SJSA1 (cell line): ENCODE measurements around the gene ZDHHC13. TPM values are rescaled to one million over a fixed set of nuclear protein-coding genes. Genes with fewer than 3 reads are reported as not detected.

Experiments used
- DNase-seq, 2 experiments: peaks; one replicate each; pipeline ENCODE4 v3.0.0-alpha.2; 2015 to 2020; ENCODE audit warnings: low spot score in 2 of 2, low read depth in 1 of 2
- H3K27ac ChIP-seq: fragments of 250-450 bp; sonication (Bioruptor Pico); 2 replicates; pipeline ENCODE4 v1.5.1; 2020; ENCODE audit warnings: mild to moderate bottlenecking, moderate library complexity
- H3K27me3 ChIP-seq: fragments of 250-450 bp; sonication (Bioruptor Pico); replicated peaks from 2 replicates; pipeline ENCODE4 v1.5.1; 2020; ENCODE audit warnings: mild to moderate bottlenecking, moderate library complexity
- H3K36me3 ChIP-seq: fragments of 250-450 bp; sonication (Bioruptor Pico); 2 replicates; pipeline ENCODE4 v1.5.1; 2020; ENCODE audit warnings: mild to moderate bottlenecking
- H3K4me1 ChIP-seq: fragments of 250-450 bp; sonication (Bioruptor Pico); replicated peaks from 2 replicates; pipeline ENCODE4 v1.6.1; 2021; ENCODE audit warnings: mild to moderate bottlenecking
- H3K4me3 ChIP-seq: fragments of 250-450 bp; sonication (Bioruptor Pico); 2 replicates; pipeline ENCODE4 v1.5.1; 2020; ENCODE audit warnings: mild to moderate bottlenecking
- H3K9me3 ChIP-seq: fragments of 250-450 bp; sonication (Bioruptor Pico); replicated peaks from 2 replicates; pipeline ENCODE4 v1.5.1; 2020; ENCODE audit warnings: mild to moderate bottlenecking
- total RNA-seq: library from RNA; depleted of rRNA; stranded (reverse); fragments of >200 nt; shearing (Covaris generic); gene quantifications from 2 replicates; pipeline ENCODE4 v1.2.3, GENCODE V29; 2014

Gene ZDHHC13
- total RNA-seq, 1 experiment from 2014 or later, result 18.5 TPM

DNA sequence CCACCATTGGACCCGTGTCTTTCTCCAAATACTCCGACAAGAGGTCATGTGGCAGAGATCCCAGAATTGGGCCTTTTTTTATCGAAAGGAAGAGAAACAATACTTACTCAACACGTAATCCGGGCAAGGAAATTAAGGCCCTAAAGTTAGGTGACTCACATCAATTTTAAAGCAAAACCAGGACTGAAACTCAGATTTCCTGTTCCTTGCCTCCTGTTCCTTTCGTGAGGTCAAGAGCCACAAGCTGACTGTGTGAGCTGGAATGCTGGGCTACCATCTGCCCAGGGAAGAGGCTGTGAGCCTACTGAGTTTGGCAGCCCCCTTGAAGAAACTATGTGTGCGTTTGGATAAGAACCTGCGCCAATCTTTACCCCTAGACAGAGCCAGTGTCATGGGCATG is 29.3 kb upstream of the ZDHHC13 start:
- Histone ChIP-seq H3K36me3 (no peaks in the 10 kb centered on the region), H3K4me1 (no peaks in the 10 kb centered on the region), H3K27me3 (no peaks in the 10 kb centered on the region), H3K27ac (no peak overlapping the region), H3K4me3 (no peak overlapping the region), H3K9me3 (no peaks in the 10 kb centered on the region)
- no peak for DNase-seq

DNA sequence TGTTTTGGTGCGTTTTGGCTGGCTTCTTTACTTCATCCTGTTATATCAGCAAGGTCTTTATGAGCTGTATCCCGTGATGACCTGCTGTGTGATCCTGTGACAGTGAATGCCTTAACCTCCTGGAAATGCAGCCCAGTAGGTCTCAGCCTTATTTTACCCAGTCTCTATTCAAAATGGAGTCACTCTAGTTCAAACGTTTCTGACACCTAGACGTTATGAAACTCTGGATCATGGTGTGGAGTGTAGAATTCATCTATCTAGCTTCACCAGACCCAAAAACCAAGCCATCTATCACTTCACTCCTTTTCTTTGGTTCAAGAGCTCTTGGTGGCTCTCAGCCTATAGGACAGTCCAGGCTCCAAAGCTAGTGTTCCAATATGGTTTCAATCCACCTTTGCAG is 28.2 kb upstream of the ZDHHC13 start:
- Histone ChIP-seq H3K9me3 (no peaks in the 10 kb centered on the region), H3K4me1 (no peaks in the 10 kb centered on the region), H3K36me3 (no peaks in the 10 kb centered on the region), H3K4me3 (no peak overlapping the region), H3K27ac (no peak overlapping the region), H3K27me3 (no peaks in the 10 kb centered on the region)
- no peak for DNase-seq

DNA sequence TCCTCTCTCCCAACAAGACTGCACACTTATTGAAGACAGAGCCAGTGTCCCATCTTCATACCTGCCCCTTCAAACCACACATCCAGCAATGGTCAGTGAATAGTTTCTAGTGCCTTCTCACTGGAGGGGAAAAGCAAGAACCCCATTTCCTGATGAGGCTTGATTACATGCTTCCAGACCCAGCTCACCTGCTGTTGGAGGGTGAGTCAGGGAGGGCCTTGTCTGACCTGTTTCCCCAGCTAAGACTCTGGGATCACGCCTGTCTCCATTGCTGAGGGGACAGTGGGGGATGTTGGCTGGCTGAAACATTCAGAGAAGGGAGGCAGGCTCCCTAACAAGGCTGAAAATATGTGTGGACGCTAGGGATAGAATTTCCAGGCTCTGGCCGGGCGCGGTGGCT is 27.5 kb upstream of the ZDHHC13 start:
- Histone ChIP-seq H3K4me3 (no peak overlapping the region), H3K27ac (no peak overlapping the region), H3K4me1 (no peaks in the 10 kb centered on the region), H3K9me3 (no peaks in the 10 kb centered on the region), H3K27me3 (no peaks in the 10 kb centered on the region), H3K36me3 (no peaks in the 10 kb centered on the region)
- DNase-seq, result no peak

DNA sequence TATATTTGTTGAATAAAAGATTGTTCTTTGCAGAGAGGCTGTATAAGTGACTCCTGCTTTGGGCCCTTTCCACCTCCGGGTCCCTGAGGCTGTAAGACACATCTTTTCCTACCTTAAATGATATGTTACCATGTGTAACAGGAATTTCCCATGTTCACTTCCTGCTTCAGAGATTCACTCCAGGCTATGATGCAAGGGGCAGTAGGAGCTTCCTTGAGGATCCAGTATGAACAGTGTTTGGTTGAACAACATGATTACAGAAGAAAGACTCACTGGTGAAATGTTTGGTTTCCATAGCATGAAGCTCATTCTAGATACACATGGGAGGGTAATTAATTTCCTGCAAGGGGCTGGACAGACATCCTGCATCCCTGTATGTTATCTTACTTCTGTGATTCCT is 25.6 kb upstream of the ZDHHC13 start:
- DNase-seq, result no peak
- no peak overlapping the region for H3K27ac ChIP-seq
- no peaks in the 10 kb centered on the region for H3K36me3 ChIP-seq
- no peaks in the 10 kb centered on the region for H3K9me3 ChIP-seq
- H3K4me1 ChIP-seq, result no peaks in the 10 kb centered on the region
- no peaks in the 10 kb centered on the region for H3K27me3 ChIP-seq
- H3K4me3 ChIP-seq, result no peak overlapping the region

DNA sequence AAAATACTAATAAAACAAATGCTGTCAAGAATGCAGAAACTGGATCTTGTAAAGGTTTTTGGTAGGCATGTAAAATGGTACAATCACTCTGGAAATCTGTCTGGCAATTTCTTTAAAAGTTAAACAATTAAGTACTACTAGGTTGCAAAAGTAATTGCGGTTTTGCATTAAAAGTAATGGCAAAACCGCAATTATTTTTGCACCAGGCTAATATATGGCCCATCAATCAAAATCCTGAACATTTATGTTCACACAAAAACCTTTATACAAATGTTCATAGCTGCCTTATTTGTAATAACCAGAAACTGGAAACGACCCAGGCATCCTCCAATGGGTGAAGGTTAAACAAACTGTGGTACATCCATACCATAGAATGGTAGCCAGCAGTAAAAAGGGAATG is 24.6 kb upstream of the ZDHHC13 start:
- no peak for DNase-seq
- Histone ChIP-seq H3K27me3 (no peaks in the 10 kb centered on the region), H3K9me3 (no peaks in the 10 kb centered on the region)

DNA sequence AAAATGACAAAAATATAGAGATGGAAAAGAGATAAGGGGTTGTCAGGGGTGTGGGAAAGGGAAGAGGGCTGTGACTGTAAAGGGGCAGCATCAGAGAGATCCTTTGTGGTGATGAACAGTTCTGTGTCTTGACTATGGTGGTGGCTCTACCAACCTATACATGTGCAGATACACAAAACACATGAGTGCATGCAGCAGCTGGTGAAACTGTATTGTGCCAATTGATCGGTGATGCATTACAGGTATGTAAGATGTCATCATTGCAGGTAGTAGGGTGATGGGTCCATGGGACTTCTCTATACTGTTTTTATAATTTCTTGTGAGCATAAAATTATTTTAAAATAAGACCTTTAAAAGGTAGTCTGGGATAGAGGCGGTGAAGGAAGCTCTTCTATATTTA is 24.1 kb upstream of the ZDHHC13 start:
- DNase-seq, result no peak
- no peak overlapping the region for H3K4me3 ChIP-seq
- H3K27ac ChIP-seq, result no peak overlapping the region
- H3K9me3 ChIP-seq, result no peaks in the 10 kb centered on the region
- no peaks in the 10 kb centered on the region for H3K4me1 ChIP-seq
- no peaks in the 10 kb centered on the region for H3K36me3 ChIP-seq
- no peaks in the 10 kb centered on the region for H3K27me3 ChIP-seq

More for the DNA sequence above, 24.6 kb upstream of the ZDHHC13 start:
- no peaks in the 10 kb centered on the region for H3K36me3 ChIP-seq
- H3K4me1 ChIP-seq, result no peaks in the 10 kb centered on the region
- H3K4me3 ChIP-seq, result no peak overlapping the region
- no peak overlapping the region for H3K27ac ChIP-seq

DNA sequence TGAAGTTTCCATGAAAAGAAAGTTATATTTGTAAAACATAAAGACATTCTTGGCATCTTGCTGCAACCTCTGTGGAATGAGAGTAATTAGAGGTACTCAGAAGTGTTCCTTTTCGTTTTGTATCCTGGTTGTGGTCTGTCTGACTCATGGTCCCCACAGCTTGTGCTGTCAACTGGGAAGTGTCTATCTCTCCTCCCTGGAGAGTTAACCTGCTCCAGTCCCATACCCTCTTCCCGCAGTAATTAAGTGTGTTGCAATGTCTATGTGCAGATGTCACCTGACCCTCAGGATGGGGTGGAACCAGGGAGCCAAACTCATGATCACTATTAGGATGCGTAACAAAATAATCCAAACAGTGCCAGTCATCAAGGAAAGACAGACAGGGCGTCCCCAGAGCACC is 23.0 kb upstream of the ZDHHC13 start:
- no peaks in the 10 kb centered on the region for H3K27me3 ChIP-seq

DNA sequence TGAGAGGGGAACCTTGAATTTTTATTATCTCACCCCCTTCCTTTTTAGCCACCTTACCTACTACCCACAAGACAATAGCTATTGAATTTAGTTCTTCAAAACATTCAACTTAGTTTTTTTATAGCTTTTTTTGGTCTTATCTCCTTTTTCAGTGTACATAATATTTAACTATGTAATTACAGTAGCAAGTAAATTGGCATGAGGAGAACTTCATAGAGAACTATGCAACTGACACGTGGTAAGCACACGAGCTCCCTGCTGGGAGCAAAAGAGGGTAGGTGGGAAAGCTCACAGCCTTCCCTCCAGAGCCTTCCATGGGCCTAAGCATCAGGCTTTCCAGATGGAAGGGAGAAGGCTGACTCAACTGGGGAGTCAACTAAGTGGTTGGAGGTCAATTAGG is 22.1 kb upstream of the ZDHHC13 start:
- H3K27ac ChIP-seq, result no peak overlapping the region
- no peaks in the 10 kb centered on the region for H3K9me3 ChIP-seq
- DNase-seq, result no peak
- H3K36me3 ChIP-seq, result no peaks in the 10 kb centered on the region
- H3K4me1 ChIP-seq, result no peaks in the 10 kb centered on the region
- H3K4me3 ChIP-seq, result no peak overlapping the region
- H3K27me3 ChIP-seq, result no peaks in the 10 kb centered on the region

More for the DNA sequence above, 23.0 kb upstream of the ZDHHC13 start:
- Histone ChIP-seq H3K4me1 (no peaks in the 10 kb centered on the region), H3K27ac (no peak overlapping the region), H3K9me3 (no peaks in the 10 kb centered on the region), H3K4me3 (no peak overlapping the region), H3K36me3 (no peaks in the 10 kb centered on the region)
- no peak for DNase-seq

DNA sequence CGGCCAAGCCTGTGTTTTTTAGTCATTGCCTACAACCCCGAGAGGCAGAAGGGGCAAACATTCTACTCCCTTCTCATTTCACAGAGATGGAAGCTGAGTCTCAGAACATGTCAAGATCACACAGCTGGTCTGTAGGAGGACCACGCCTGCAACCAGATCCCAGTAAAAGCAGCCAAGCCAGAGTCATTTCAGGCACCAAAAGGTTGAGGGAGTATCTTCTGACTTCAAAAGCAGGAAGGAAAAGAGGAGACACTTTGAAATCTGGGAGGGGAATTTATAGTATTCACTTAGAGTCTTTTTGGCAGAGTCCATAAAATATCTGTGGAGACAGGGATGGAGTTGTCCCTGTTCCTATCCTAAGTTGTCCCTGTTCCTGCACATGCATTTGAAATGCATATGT is 17.9 kb upstream of the ZDHHC13 start:
- H3K36me3 ChIP-seq, result no peaks in the 10 kb centered on the region
- H3K27ac ChIP-seq, result no peak overlapping the region
- no peaks in the 10 kb centered on the region for H3K4me1 ChIP-seq
- H3K9me3 ChIP-seq, result no peaks in the 10 kb centered on the region
- H3K4me3 ChIP-seq, result no peak overlapping the region
- DNase-seq, result no peak
- no peaks in the 10 kb centered on the region for H3K27me3 ChIP-seq

DNA sequence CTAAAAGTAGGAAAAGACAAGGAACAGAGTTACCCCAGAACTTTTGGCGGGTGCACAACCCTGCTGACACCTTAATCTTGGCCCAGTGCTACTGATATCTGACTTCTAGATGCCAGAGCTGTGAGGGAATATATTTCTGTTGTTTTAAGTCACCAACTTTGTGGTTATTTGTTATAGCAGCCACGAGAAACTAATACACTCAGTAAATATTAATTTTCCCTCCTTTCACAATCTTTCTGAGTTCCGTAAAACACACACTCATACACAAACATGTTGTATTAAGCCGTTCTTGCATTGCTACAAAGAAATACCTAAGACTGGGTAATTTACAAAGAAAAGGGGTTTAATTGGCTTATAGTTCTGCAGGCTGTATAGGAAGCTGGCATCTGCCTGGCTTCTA is 16.1 kb upstream of the ZDHHC13 start:
- Histone ChIP-seq H3K27me3 (no peaks in the 10 kb centered on the region), H3K27ac (no peak overlapping the region), H3K36me3 (no peaks in the 10 kb centered on the region), H3K9me3 (no peaks in the 10 kb centered on the region), H3K4me1 (no peaks in the 10 kb centered on the region), H3K4me3 (no peak overlapping the region)
- no peak for DNase-seq

DNA sequence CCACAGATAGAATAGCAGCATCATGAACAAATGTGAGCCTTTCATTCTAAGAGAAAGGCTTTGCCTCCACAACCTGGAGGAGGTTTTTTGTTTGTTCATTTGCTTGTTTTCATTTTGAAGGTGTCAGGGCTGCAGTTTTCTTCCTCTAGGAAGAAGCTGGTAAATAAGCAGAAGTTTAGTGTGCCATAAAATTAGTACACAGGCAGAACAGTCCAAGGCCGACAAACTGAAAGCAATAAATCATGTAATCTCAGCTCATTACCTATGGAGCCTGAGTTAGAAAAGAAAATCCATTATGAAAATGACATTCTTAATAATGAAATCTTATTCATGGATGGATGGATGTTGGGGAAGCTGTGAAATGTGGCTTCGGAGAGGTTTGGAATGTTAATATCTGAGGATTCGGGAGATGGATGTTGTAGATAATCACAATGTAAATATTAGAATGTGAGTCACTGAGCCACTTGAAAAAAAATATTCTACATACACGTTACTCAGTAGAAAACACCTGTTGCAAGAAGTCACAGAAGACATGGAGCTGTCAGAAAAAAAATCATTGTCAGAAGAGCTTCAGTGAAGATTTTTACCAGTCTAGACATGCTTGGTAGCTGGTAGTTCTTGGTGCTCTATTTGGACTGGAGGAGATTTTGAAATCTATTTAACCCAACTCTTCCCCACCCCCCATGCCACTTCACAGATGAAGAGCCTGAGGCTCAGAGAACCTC is 15.0 kb upstream of the ZDHHC13 start:
- Histone ChIP-seq H3K4me1 (no peaks in the 10 kb centered on the region), H3K4me3 (no peak overlapping the region)

DNA sequence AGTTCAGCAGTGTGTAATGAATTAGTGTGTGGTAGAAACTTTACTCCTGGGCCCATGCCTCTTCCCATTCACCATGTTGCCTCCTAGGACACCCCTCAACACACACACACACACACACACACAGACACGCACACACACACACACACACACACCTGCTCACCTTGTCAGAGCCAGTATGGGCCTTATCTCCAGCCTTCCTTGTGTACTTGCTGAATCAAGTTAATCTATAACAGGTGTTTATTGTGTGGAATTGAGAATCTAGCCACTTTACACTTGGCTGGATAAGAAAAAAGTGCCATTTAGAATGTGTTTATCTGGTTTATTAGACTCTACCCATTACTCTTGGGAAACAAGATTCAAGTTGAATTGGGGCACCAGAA is 14.5 kb upstream of the ZDHHC13 start:
- no peaks in the 10 kb centered on the region for H3K36me3 ChIP-seq
- DNase-seq, result no peak
- H3K27ac ChIP-seq, result no peak overlapping the region
- no peaks in the 10 kb centered on the region for H3K9me3 ChIP-seq
- no peaks in the 10 kb centered on the region for H3K27me3 ChIP-seq
- H3K4me1 ChIP-seq, result no peaks in the 10 kb centered on the region
- H3K4me3 ChIP-seq, result no peak overlapping the region

More for the DNA sequence above, 15.0 kb upstream of the ZDHHC13 start:
- DNase-seq, result no peak
- Histone ChIP-seq H3K27me3 (no peaks in the 10 kb centered on the region), H3K36me3 (no peaks in the 10 kb centered on the region), H3K9me3 (no peaks in the 10 kb centered on the region), H3K27ac (no peak overlapping the region)

DNA sequence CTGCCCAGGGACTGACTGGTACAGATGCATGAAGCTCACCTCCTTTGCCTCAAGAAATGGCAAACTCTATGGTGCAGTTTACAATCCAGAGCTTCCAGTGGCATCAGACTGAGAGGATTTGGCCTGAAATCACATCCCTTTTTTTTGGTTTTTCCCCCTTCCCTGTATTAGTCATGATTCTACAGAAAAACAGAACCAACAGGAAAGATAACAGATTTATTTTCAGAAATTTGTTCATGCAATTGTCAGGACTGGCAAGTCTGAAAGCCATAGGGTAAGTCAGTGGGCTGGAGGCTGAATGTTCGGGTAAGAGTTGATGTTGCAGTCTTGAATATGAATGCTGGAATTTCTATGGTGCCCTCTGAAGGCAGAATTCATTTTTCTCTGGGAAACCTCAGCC is 12.0 kb upstream of the ZDHHC13 start:
- Histone ChIP-seq H3K9me3 (no peaks in the 10 kb centered on the region), H3K4me3 (no peak overlapping the region), H3K36me3 (no peaks in the 10 kb centered on the region), H3K27ac (no peak overlapping the region), H3K4me1 (no peaks in the 10 kb centered on the region), H3K27me3 (no peaks in the 10 kb centered on the region)
- DNase-seq, result no peak

DNA sequence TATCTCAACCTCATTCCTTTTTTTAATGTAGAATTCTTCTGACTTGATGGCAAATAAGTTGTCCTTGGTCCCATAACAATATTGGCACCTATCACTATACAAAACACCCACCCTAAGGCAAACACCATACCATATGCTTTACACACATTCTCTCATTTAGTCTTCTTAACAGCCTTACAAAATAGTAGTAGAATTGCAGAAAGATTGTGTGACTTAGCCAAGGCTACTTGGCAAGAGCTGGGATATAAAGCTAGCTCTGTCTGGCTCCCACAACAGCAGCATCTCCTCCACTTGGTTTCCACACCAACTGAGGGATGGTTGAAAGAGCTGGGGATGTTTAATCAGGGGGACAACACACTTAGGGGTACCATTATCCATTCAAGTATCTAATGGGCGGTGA is 9.8 kb upstream of the ZDHHC13 start:
- Histone ChIP-seq H3K4me3 (no peak overlapping the region), H3K36me3 (no peaks in the 10 kb centered on the region), H3K9me3 (no peaks in the 10 kb centered on the region), H3K27ac (no peak overlapping the region), H3K4me1 (no peaks in the 10 kb centered on the region), H3K27me3 (no peaks in the 10 kb centered on the region)
- no peak for DNase-seq

DNA sequence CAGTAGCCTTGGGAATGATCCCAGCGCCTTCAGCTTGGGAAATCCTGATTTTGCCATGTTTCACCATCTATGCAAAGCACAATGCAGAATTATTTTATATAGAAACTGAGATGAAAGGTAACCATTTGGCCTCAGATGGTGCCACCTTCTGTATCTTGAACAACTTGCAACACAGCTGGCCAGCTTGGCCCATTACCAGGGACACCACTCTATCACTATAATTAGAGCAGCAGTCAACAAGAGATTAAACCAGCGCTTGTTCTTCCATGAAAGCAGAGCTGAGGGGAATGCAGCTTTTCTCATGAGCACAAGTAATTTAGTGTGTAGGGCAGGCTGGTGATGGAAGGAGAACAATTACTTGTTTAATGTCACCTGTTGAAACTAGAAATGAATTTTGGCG is 6.7 kb upstream of the ZDHHC13 start:
- H3K4me3 ChIP-seq, result no peak overlapping the region
- H3K9me3 ChIP-seq, result no peaks in the 10 kb centered on the region
- H3K27ac ChIP-seq, result no peak overlapping the region
- no peaks in the 10 kb centered on the region for H3K27me3 ChIP-seq
- H3K36me3 ChIP-seq, result no peaks in the 10 kb centered on the region
- no peak for DNase-seq
- no peaks in the 10 kb centered on the region for H3K4me1 ChIP-seq
